ENCODE data around the gene ARMH3.

ARMH3 gene

GRCh38 chr10:101889256-101890210 is 166.4 kb downstream of the ARMH3 start:
- no peak overlapping the region for H3K4me3 ChIP-seq
- no peak for TF ChIP-seq Cebpa-rat (IDR thresholded peaks at IDR 0.05)
- H3K9ac ChIP-seq, result no peak overlapping the region
- H3K9me3 ChIP-seq (replicated peaks in 1 of 11), result no peaks in the 10 kb centered on the region
- H3K4me1 ChIP-seq, result peaks cover 0 to 22% (median 0%) of the 10 kb centered on the region in 10 experiments; a peak in 5 of 20 replicates
- no peak overlapping the region for H3K27ac ChIP-seq
- H4K20me1 ChIP-seq, result peaks cover 0 to 96% (median 14%) of the 10 kb centered on the region in 11 experiments; a peak in 10 of 22 replicates
- no peaks in the 10 kb centered on the region for H3K27me3 ChIP-seq
- no peak overlapping the region; a peak in 1 of 22 replicates for H3K4me2 ChIP-seq
- H3K36me3 ChIP-seq, result peaks cover 17 to 67% (median 35%) of the 10 kb centered on the region in 11 experiments; a peak in 18 of 22 replicates

- Histone ChIP-seq H3K27me3 (no peaks in the 10 kb centered on the region), H3K4me2 (peak overlapping the region in 1 of 11 experiments; percentile 4; a peak in 1 of 22 replicates), H3K4me3 (no peak overlapping the region), H4K20me1 (peaks cover 0 to 95% (median 7%) of the 10 kb centered on the region in 11 experiments; a peak in 9 of 22 replicates), H3K27ac (no peak overlapping the region), H3K4me1 (peaks cover 0 to 22% (median 0%) of the 10 kb centered on the region in 10 experiments; a peak in 5 of 20 replicates), H3K36me3 (peaks cover 21 to 73% (median 35%) of the 10 kb centered on the region in 11 experiments; a peak in 20 of 22 replicates), H3K9ac (no peak overlapping the region; a peak in 2 of 22 replicates), H3K9me3 (replicated peaks in 1 of 11) (no peaks in the 10 kb centered on the region)
- TF ChIP-seq Cebpa-rat (IDR thresholded peaks at IDR 0.05), result no peak
Observed at GRCh38 chr10:101888251-101888949, 167.6 kb downstream of the ARMH3 start.

GRCh38 chr10:101887775-101888174 is 168.2 kb downstream of the ARMH3 start:
- H3K9ac ChIP-seq, result no peak overlapping the region
- H3K9me3 ChIP-seq (replicated peaks in 1 of 11), result no peaks in the 10 kb centered on the region
- H3K4me2 ChIP-seq, result no peak overlapping the region
- H4K20me1 ChIP-seq, result peaks cover 0 to 95% (median 7%) of the 10 kb centered on the region in 11 experiments; a peak in 9 of 22 replicates
- TF ChIP-seq Cebpa-rat (IDR thresholded peaks at IDR 0.05), result no peak
- H3K4me1 ChIP-seq, result peaks cover 0 to 26% (median 0%) of the 10 kb centered on the region in 10 experiments; a peak in 5 of 20 replicates
- no peak overlapping the region for H3K4me3 ChIP-seq
- no peak overlapping the region for H3K27ac ChIP-seq
- H3K27me3 ChIP-seq, result no peaks in the 10 kb centered on the region
- H3K36me3 ChIP-seq, result peaks cover 25 to 79% (median 40%) of the 10 kb centered on the region in 11 experiments; a peak in 20 of 22 replicates

GRCh38 chr10:101886521-101887312 is 169.3 kb downstream of the ARMH3 start:
- H3K36me3 ChIP-seq, result peaks cover 25 to 83% (median 45%) of the 10 kb centered on the region in 11 experiments; a peak in 20 of 22 replicates
- H4K20me1 ChIP-seq, result peaks cover 0 to 95% (median 9%) of the 10 kb centered on the region in 11 experiments; a peak in 11 of 22 replicates
- no peaks in the 10 kb centered on the region for H3K9me3 ChIP-seq (replicated peaks in 1 of 11)
- no peak overlapping the region for H3K9ac ChIP-seq
- no peak overlapping the region for H3K4me2 ChIP-seq
- no peak overlapping the region for H3K4me3 ChIP-seq
- no peak for TF ChIP-seq Cebpa-rat (IDR thresholded peaks at IDR 0.05)
- H3K27me3 ChIP-seq, result no peaks in the 10 kb centered on the region
- H3K4me1 ChIP-seq, result peaks cover 0 to 31% (median 0%) of the 10 kb centered on the region in 10 experiments; a peak in 5 of 20 replicates
- no peak overlapping the region for H3K27ac ChIP-seq

- no peak for TF ChIP-seq Cebpa-rat (IDR thresholded peaks at IDR 0.05)
- H3K36me3 ChIP-seq, result peaks cover 11 to 99% (median 37%) of the 10 kb centered on the region in 11 experiments; a peak in 19 of 22 replicates
Observed at GRCh38 chr10:101881036-101881774, 174.8 kb downstream of the ARMH3 start.

GRCh38 chr10:101880232-101880573 is 175.8 kb downstream of the ARMH3 start:
- H3K27me3 ChIP-seq, result no peaks in the 10 kb centered on the region
- peaks cover 4 to 96% (median 28%) of the 10 kb centered on the region in 11 experiments; a peak in 19 of 22 replicates for H3K36me3 ChIP-seq
- H3K27ac ChIP-seq, result no peak overlapping the region
- H3K4me3 ChIP-seq, result no peak overlapping the region
- TF ChIP-seq Cebpa-rat (IDR thresholded peaks at IDR 0.05), result no peak
- peaks cover 10 to 30% (median 21%) of the 10 kb centered on the region in 10 experiments for H3K4me1 ChIP-seq
- no peaks in the 10 kb centered on the region for H3K9me3 ChIP-seq (replicated peaks in 1 of 11)
- peaks cover 8 to 92% (median 24%) of the 10 kb centered on the region in 11 experiments; a peak in 19 of 22 replicates for H4K20me1 ChIP-seq
- 0 out of 22 replicates have a peak overlapping the region, but pooled peaks of 2 of the 11 experiments have one; percentile 5 to 11 for H3K4me2 ChIP-seq
- H3K9ac ChIP-seq, result no peak overlapping the region

More at GRCh38 chr10:101881036-101881774, 174.8 kb downstream of the ARMH3 start:
- peaks cover 0 to 22% (median 12%) of the 10 kb centered on the region in 10 experiments; a peak in 15 of 20 replicates for H3K4me1 ChIP-seq
- peaks cover 0 to 93% (median 16%) of the 10 kb centered on the region in 11 experiments; a peak in 15 of 22 replicates for H4K20me1 ChIP-seq
- no peak overlapping the region for H3K9ac ChIP-seq
- no peak overlapping the region for H3K4me2 ChIP-seq
- H3K4me3 ChIP-seq, result no peak overlapping the region
- no peaks in the 10 kb centered on the region for H3K9me3 ChIP-seq (replicated peaks in 1 of 11)
- H3K27me3 ChIP-seq, result no peaks in the 10 kb centered on the region
- H3K27ac ChIP-seq, result no peak overlapping the region

- Histone ChIP-seq H3K4me2 (no peak overlapping the region), H4K20me1 (peaks cover 13 to 92% (median 30%) of the 10 kb centered on the region in 11 experiments; a peak in 19 of 22 replicates), H3K27me3 (no peaks in the 10 kb centered on the region), H3K27ac (no peak overlapping the region), H3K4me3 (no peak overlapping the region), H3K36me3 (peaks cover 4 to 96% (median 28%) of the 10 kb centered on the region in 11 experiments; a peak in 19 of 22 replicates), H3K9me3 (replicated peaks in 1 of 11) (no peaks in the 10 kb centered on the region), H3K4me1 (peaks cover 15 to 35% (median 25%) of the 10 kb centered on the region in 10 experiments), H3K9ac (no peak overlapping the region)
- no peak for TF ChIP-seq Cebpa-rat (IDR thresholded peaks at IDR 0.05)
Observed at GRCh38 chr10:101879456-101880231, 176.3 kb downstream of the ARMH3 start.

All from BLaER1 treated with 17β-estradiol and CSF1 and Interleukin-3, amounts not matched to agents 10 nM and 100 nM (cell line).